Stimulated activated naive CD8-positive, alpha-beta T cell treated with anti-CD3 and anti-CD28 coated beads, Interleukin-15, amount 100 ng/mL, for 72 hours (primary cell): ENCODE data around the gene SAMD3.
A peak's percentile ranks its signal among the peaks of the same experiment; 100 is the strongest.
"Not testable (repeated sequence)": the region's sequence is repeated elsewhere in the genome, so short reads cannot be mapped to it uniquely, and the experiment has no call there.

Experiments
- ATAC-seq: fragments of 150-1000 bp; cut with Tn5 transposase; 2 replicates; pipeline ENCODE4 v1.10.0; 2021; ENCODE audit warnings: mild to moderate bottlenecking, moderate library complexity
- DNase-seq, 2 donors: peaks; one replicate each; pipeline ENCODE4 v3.0.0; 2021 to 2022
- H3K27ac Mint-ChIP-seq, 2 donors: one replicate each; pipeline ENCODE4 v1.8.0; 2022; ENCODE audit warnings: mild to moderate bottlenecking in 2 of 2, mixed read lengths in 2 of 2, moderate library complexity in 2 of 2
- H3K27me3 Mint-ChIP-seq: one replicate; pipeline ENCODE4 v1.8.0; 2022; ENCODE audit warnings: mixed read lengths
- H3K4me1 Mint-ChIP-seq: one replicate; pipeline ENCODE4 v1.8.0; 2022; ENCODE audit warnings: mild to moderate bottlenecking, mixed read lengths
- H3K4me3 Mint-ChIP-seq, 2 donors: one replicate each; pipeline ENCODE4 v1.8.0; 2022; ENCODE audit warnings: mild to moderate bottlenecking in 2 of 2, mixed read lengths in 2 of 2, moderate library complexity in 1 of 2
- H3K9me3 Mint-ChIP-seq, 2 donors: one replicate each; pipeline ENCODE4 v1.8.0; 2022; ENCODE audit warnings: mixed read lengths in 2 of 2

SAMD3 gene

GRCh38 chr6:130229645-130230044 lies 6.9 kb upstream of the SAMD3 start:
- no peak for DNase-seq
- no peak overlapping the region for H3K27ac Mint-ChIP-seq
- H3K4me1 Mint-ChIP-seq: no peaks in the 10 kb centered on the region
- no peaks in the 10 kb centered on the region for H3K27me3 Mint-ChIP-seq
- no peak overlapping the region for H3K4me3 Mint-ChIP-seq
- H3K9me3 Mint-ChIP-seq: peaks cover 6 to 8% of the 10 kb centered on the region in 2 donors
- peak; percentile 40 for ATAC-seq

DNA sequence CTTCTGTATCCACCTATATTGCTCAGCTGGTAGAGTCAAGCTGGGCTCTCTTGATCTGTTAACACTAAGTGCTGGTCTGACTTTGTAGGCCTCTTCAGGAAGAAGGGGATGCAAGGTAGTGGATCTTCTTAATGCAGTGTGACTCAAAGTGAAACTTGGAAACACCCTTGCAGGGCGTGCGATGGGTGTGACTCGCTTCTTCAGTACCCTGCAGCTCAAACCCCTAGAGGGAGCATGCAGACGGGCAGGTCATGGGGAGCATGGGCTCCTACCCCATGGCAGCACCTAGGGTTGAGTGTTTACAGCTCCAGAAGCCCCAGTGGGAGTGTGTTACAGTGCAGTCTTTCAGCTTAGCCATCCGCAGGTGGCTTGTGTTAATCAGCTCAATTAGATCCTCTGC lies 757 bp upstream of the SAMD3 start:
- Mint-ChIP-seq H3K4me3 (no peak overlapping the region), H3K27me3 (no peaks in the 10 kb centered on the region), H3K4me1 (peaks cover 17% of the 10 kb centered on the region), H3K27ac (peak overlapping the region in 1 of 2 donors; percentile 27), H3K9me3 (peaks cover 7 to 10% of the 10 kb centered on the region in 2 donors)
- ATAC-seq: peak; percentile 100
- DNase-seq: peak; percentile 63 to 80

- no peak overlapping the region for H3K4me3 Mint-ChIP-seq
- DNase-seq (no peak), ATAC-seq (no peak)
- no peaks in the 10 kb centered on the region for H3K27me3 Mint-ChIP-seq
- no peak overlapping the region for H3K27ac Mint-ChIP-seq
- peaks cover 41% of the 10 kb centered on the region for H3K4me1 Mint-ChIP-seq
- H3K9me3 Mint-ChIP-seq: no peaks in the 10 kb centered on the region
Observed at GRCh38 chr6:130218134-130218533, 4.6 kb downstream of the SAMD3 start.

GRCh38 chr6:130216620-130217019 lies 6.1 kb downstream of the SAMD3 start:
- peaks cover 47% of the 10 kb centered on the region for H3K4me1 Mint-ChIP-seq
- no peak overlapping the region for H3K4me3 Mint-ChIP-seq
- no peak for DNase-seq
- no peak overlapping the region for H3K27ac Mint-ChIP-seq
- no peak for ATAC-seq
- H3K27me3 Mint-ChIP-seq: no peaks in the 10 kb centered on the region
- H3K9me3 Mint-ChIP-seq: no peaks in the 10 kb centered on the region

DNA sequence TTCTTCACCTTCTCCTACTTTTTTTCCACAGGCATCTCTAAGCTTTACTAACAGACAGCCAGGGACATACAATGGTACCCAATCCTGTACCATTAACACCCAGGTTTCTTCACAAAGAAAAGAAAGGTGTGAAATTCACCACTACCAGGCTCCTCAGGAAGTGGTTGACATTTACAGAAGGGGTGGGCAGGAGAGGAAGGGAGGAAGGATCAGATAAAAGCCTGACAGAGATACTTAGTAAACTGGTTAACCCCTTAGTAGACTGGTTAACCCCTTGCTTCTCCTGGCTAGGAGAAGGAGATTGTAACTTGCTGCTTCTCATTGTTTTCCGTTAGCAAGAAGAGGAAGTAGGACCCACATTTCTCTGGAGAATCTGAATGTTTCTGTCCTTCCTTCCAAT lies 7.2 kb downstream of the SAMD3 start:
- no peaks in the 10 kb centered on the region for H3K27me3 Mint-ChIP-seq
- H3K4me3 Mint-ChIP-seq: peak overlapping the region; percentile 41 to 77
- no peaks in the 10 kb centered on the region for H3K9me3 Mint-ChIP-seq
- peak overlapping the region in 1 of 2 donors; percentile 86 for H3K27ac Mint-ChIP-seq
- DNase-seq (peak; percentile 24 to 26), ATAC-seq (peak; percentile 94)
- peaks cover 55% of the 10 kb centered on the region for H3K4me1 Mint-ChIP-seq

- peak overlapping the region; percentile 58 to 59 for H3K4me3 Mint-ChIP-seq
- no peaks in the 10 kb centered on the region for H3K9me3 Mint-ChIP-seq
- H3K27ac Mint-ChIP-seq: peak overlapping the region in 1 of 2 donors; percentile 72
- DNase-seq: no peak
- no peaks in the 10 kb centered on the region for H3K27me3 Mint-ChIP-seq
- peaks cover 57% of the 10 kb centered on the region for H3K4me1 Mint-ChIP-seq
- no peak for ATAC-seq
Observed at GRCh38 chr6:130212215-130212874, 10.4 kb downstream of the SAMD3 start.

GRCh38 chr6:130211691-130212090 lies 11.1 kb downstream of the SAMD3 start:
- Mint-ChIP-seq H3K27me3 (no peaks in the 10 kb centered on the region), H3K9me3 (no peaks in the 10 kb centered on the region), H3K27ac (peak overlapping the region in 1 of 2 donors; percentile 27), H3K4me3 (peak overlapping the region; percentile 57 to 59), H3K4me1 (peaks cover 63% of the 10 kb centered on the region)
- peak; percentile 68 for ATAC-seq
- no peak for DNase-seq

DNA sequence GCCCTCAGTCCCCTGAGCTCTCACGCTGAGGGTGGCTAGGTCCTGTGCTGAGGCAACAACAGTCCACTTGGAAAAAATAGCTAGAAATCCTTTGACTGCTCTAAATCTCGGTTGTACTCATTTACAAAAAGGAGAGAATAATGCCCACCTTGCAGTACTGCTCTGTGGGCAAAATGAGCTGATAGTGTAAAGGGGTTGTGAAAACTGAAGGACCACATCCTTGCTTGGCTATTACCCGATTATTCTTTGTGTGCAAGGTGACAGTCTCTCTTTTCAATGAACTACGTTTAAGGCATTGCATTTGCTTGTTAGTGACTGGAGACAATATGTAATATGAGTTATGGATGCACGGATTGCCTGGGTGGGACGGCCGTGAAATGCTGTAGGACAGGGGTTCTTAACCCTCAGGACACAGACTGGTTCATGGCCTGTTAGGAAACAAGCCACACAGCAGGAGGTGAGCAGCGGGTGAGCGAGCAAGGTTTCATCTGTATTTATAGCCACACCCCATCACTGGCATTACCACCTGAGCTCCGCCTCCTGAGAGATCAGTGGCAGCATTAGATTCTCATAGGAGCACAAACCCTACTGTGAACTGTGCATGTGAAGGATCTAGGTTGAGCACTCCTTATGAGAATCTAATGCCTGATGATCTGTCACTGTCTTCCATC lies 14.6 kb downstream of the SAMD3 start:
- no peak overlapping the region for H3K27ac Mint-ChIP-seq
- H3K4me1 Mint-ChIP-seq: peaks cover 52% of the 10 kb centered on the region
- no peaks in the 10 kb centered on the region for H3K9me3 Mint-ChIP-seq
- H3K4me3 Mint-ChIP-seq: no peak overlapping the region
- ATAC-seq (no peak), DNase-seq (no peak)
- no peaks in the 10 kb centered on the region for H3K27me3 Mint-ChIP-seq

GRCh38 chr6:130206479-130206878 lies 16.3 kb downstream of the SAMD3 start:
- ATAC-seq: no peak
- Mint-ChIP-seq H3K27ac (no peak overlapping the region), H3K4me1 (peaks cover 49% of the 10 kb centered on the region), H3K4me3 (no peak overlapping the region), H3K27me3 (no peaks in the 10 kb centered on the region), H3K9me3 (no peaks in the 10 kb centered on the region)
- DNase-seq: no peak

GRCh38 chr6:130204322-130204721 lies 18.4 kb downstream of the SAMD3 start:
- Mint-ChIP-seq H3K9me3 (no peaks in the 10 kb centered on the region), H3K4me3 (no peak overlapping the region), H3K4me1 (peaks cover 50% of the 10 kb centered on the region), H3K27me3 (no peaks in the 10 kb centered on the region), H3K27ac (no peak overlapping the region)
- DNase-seq: no peak
- ATAC-seq: no peak

GRCh38 chr6:130203370-130203769 lies 19.4 kb downstream of the SAMD3 start:
- ATAC-seq (peak; percentile 47), DNase-seq (no peak)
- Mint-ChIP-seq H3K27me3 (no peaks in the 10 kb centered on the region), H3K27ac (peak overlapping the region in 1 of 2 donors; percentile 30), H3K9me3 (no peaks in the 10 kb centered on the region), H3K4me3 (peak overlapping the region; percentile 34 to 77), H3K4me1 (peaks cover 50% of the 10 kb centered on the region)

- peak overlapping the region; percentile 67 to 77 for H3K4me3 Mint-ChIP-seq
- no peaks in the 10 kb centered on the region for H3K27me3 Mint-ChIP-seq
- no peaks in the 10 kb centered on the region for H3K9me3 Mint-ChIP-seq
- H3K4me1 Mint-ChIP-seq: peaks cover 49% of the 10 kb centered on the region
- ATAC-seq (peak; percentile 58), DNase-seq (no peak)
- H3K27ac Mint-ChIP-seq: peak overlapping the region; percentile 30 to 51
Observed at GRCh38 chr6:130202782-130203181, 20.0 kb downstream of the SAMD3 start.

DNA sequence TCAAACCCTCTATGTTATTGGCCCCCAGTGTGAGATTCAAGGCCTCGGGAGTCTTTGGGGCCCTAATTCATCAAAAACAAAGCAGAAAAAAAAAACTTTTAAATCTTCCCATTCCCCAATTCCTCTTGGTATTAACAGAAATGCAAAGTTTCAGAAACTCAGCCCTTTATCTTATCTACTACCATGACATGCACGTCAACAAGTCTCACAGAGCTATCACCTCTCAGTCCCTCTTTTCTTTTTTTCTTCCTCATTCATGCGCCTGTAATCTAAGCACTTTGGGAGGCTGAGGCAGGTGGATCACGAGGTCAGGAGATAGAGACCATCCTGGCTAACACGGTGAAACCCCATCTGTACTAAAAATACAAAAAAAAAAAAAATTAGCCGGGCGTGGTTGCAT lies 22.7 kb downstream of the SAMD3 start:
- no peak for ATAC-seq
- H3K4me1 Mint-ChIP-seq: peaks cover 39% of the 10 kb centered on the region
- no peak overlapping the region for H3K4me3 Mint-ChIP-seq
- no peaks in the 10 kb centered on the region for H3K9me3 Mint-ChIP-seq
- H3K27ac Mint-ChIP-seq: no peak overlapping the region
- H3K27me3 Mint-ChIP-seq: no peaks in the 10 kb centered on the region
- DNase-seq: no peak

GRCh38 chr6:130198483-130199035 lies 24.2 kb downstream of the SAMD3 start:
- H3K4me3 Mint-ChIP-seq: no peak overlapping the region
- no peak for DNase-seq
- no peaks in the 10 kb centered on the region for H3K27me3 Mint-ChIP-seq
- H3K4me1 Mint-ChIP-seq: peaks cover 46% of the 10 kb centered on the region
- peaks cover 0 to 7% of the 10 kb centered on the region in 2 donors for H3K9me3 Mint-ChIP-seq
- ATAC-seq: peak; percentile 28
- H3K27ac Mint-ChIP-seq: no peak overlapping the region

- H3K4me1 Mint-ChIP-seq: peaks cover 46% of the 10 kb centered on the region
Observed at GRCh38 chr6:130197816-130198482, 24.8 kb downstream of the SAMD3 start.

GRCh38 chr6:130194434-130194833 lies 28.3 kb downstream of the SAMD3 start:
- not testable (repeated sequence) for ATAC-seq, DNase-seq, H3K27me3 Mint-ChIP-seq, H3K27ac Mint-ChIP-seq, H3K4me3 Mint-ChIP-seq
- Mint-ChIP-seq H3K9me3 (peaks cover 0 to 20% of the 10 kb centered on the region in 2 donors), H3K4me1 (peaks cover 53% of the 10 kb centered on the region)

More at GRCh38 chr6:130197816-130198482, 24.8 kb downstream of the SAMD3 start:
- DNase-seq, H3K27ac Mint-ChIP-seq, H3K27me3 Mint-ChIP-seq, H3K4me3 Mint-ChIP-seq, ATAC-seq: not testable (repeated sequence)
- peaks cover 0 to 13% of the 10 kb centered on the region in 2 donors for H3K9me3 Mint-ChIP-seq
